Measurements from ENCODE around the gene TYRO3. TPM values are rescaled to one million over a fixed set of nuclear protein-coding genes. Genes with fewer than 3 reads are reported as not detected.

The TYRO3 gene
- total RNA-seq, 6 donors from 2014 or later: 2.1 to 17.1 (median 9.0) TPM

DNA sequence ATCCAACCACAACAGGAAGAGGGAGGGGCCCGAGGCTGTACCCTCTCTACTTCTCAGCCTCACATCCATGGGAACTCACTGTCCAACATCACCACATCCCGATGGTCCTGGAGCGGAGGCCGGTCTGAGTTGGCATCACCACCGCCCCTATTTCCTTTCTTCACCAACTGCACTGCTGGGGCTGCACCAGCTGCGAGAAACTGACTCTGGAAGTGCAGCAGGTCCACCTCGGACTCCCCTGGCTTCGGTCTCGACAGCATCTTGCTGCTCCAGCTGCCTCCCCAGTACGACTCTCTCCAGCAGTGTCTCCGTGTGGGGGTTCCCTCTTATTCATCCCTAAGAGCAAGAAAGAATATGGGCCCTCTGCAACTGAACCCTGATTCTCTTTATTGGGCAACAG lies 22.1 kb upstream of the TYRO3 start:
- no peaks in the 10 kb centered on the region for H3K27me3 ChIP-seq
- H3K27ac ChIP-seq: no peak overlapping the region
- no peaks in the 10 kb centered on the region for H3K9me3 ChIP-seq
- no peak overlapping the region for H3K4me3 ChIP-seq
- no peaks in the 10 kb centered on the region for H3K4me1 ChIP-seq
- TF ChIP-seq, protein P1, sequence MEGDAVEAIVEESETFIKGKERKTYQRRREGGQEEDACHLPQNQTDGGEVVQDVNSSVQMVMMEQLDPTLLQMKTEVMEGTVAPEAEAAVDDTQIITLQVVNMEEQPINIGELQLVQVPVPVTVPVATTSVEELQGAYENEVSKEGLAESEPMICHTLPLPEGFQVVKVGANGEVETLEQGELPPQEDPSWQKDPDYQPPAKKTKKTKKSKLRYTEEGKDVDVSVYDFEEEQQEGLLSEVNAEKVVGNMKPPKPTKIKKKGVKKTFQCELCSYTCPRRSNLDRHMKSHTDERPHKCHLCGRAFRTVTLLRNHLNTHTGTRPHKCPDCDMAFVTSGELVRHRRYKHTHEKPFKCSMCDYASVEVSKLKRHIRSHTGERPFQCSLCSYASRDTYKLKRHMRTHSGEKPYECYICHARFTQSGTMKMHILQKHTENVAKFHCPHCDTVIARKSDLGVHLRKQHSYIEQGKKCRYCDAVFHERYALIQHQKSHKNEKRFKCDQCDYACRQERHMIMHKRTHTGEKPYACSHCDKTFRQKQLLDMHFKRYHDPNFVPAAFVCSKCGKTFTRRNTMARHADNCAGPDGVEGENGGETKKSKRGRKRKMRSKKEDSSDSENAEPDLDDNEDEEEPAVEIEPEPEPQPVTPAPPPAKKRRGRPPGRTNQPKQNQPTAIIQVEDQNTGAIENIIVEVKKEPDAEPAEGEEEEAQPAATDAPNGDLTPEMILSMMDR (IDR thresholded peaks at IDR 0.05): no peak
- TF ChIP-seq EP300 (IDR thresholded peaks at IDR 0.05): no peak
- no peak for TF ChIP-seq POLR2AphosphoS5 (IDR thresholded peaks at IDR 0.05)
- no peak for TF ChIP-seq POLR2A (IDR thresholded peaks at IDR 0.05)
- DNase-seq (no peak), ATAC-seq (ENCODE audit: low FRiP score in 2 of 2) (no peak)
- 88% methylated on average over 7 to 11 of the region's 11 CpGs for whole genome bisulfite sequencing, 2 donors
- peaks cover 0 to 47% (median 35%) of the 10 kb centered on the region in 4 donors for H3K36me3 ChIP-seq

DNA sequence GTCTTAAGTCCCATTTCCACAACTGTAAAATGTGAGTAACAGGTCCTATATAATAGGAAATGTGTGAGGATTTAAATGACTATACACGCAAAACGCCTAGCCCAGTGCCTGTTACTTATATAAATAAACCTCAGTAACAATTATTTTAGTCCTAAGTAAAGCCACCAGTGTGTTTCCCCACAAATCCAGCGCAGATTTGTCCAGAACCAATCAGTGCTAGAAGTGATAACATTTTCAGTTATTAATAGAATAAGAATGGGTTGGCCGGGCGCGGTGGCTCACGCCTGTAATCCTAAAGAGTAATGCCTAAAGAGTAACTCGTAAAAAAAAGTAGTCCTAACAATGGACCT lies 15.5 kb upstream of the TYRO3 start:
- ATAC-seq (ENCODE audit: low FRiP score in 2 of 2): no peak
- H3K27ac ChIP-seq: peak overlapping the region; percentile 65 to 87 (median 81)
- peaks cover 4 to 11% (median 9%) of the 10 kb centered on the region in 4 donors for H3K4me1 ChIP-seq
- H3K4me3 ChIP-seq: peak overlapping the region; percentile 62 to 100 (median 80)
- WGBS, 2 donors: 6 to 8% methylated on average over 8 of the region's 8 CpGs
- no peaks in the 10 kb centered on the region for H3K27me3 ChIP-seq
- H3K9me3 ChIP-seq: no peaks in the 10 kb centered on the region
- TF ChIP-seq POLR2AphosphoS5 (IDR thresholded peaks at IDR 0.05) (no peak), POLR2A (IDR thresholded peaks at IDR 0.05) (no peak), EP300 (IDR thresholded peaks at IDR 0.05) (no peak)
- TF ChIP-seq, protein P1 (IDR thresholded peaks at IDR 0.05): no peak
- no peaks in the 10 kb centered on the region for H3K36me3 ChIP-seq
- no peak for DNase-seq

- TF ChIP-seq POLR2AphosphoS5 (IDR thresholded peaks at IDR 0.05) (peak; percentile 39 to 56), EP300 (IDR thresholded peaks at IDR 0.05) (peak in 1 of 4 donors; percentile 31), POLR2A (IDR thresholded peaks at IDR 0.05) (no peak)
- Histone ChIP-seq H3K36me3 (no peaks in the 10 kb centered on the region), H3K27ac (peak overlapping the region in 2 of 4 donors; percentile 83 to 87), H3K9me3 (no peaks in the 10 kb centered on the region), H3K4me3 (peak overlapping the region in 3 of 4 donors; percentile 62 to 80 (median 79)), H3K27me3 (no peaks in the 10 kb centered on the region), H3K4me1 (peaks cover 4 to 11% (median 9%) of the 10 kb centered on the region in 4 donors)
- ATAC-seq (ENCODE audit: low FRiP score in 2 of 2) (peak; percentile 47 to 77), DNase-seq (peak in 1 of 2 donors; percentile 68)
- WGBS, 2 donors: 71% methylated on average over 14 of the region's 15 CpGs
Observed at GRCh38 chr15:41544650-41545015, 14.4 kb upstream of the TYRO3 start.

GRCh38 chr15:41545218-41545617 lies 13.8 kb upstream of the TYRO3 start:
- no peaks in the 10 kb centered on the region for H3K27me3 ChIP-seq
- TF ChIP-seq POLR2A (IDR thresholded peaks at IDR 0.05): no peak
- TF ChIP-seq POLR2AphosphoS5 (IDR thresholded peaks at IDR 0.05): no peak
- no peak for TF ChIP-seq EP300 (IDR thresholded peaks at IDR 0.05)
- TF ChIP-seq, protein P1 (IDR thresholded peaks at IDR 0.05): no peak
- ATAC-seq (ENCODE audit: low FRiP score in 2 of 2) (no peak), DNase-seq (no peak)
- H3K4me3 ChIP-seq: no peak overlapping the region
- H3K27ac ChIP-seq: no peak overlapping the region
- no peaks in the 10 kb centered on the region for H3K36me3 ChIP-seq
- 87 to 97% methylated on average over 3 of the region's 3 CpGs for WGBS, 2 donors
- no peaks in the 10 kb centered on the region for H3K9me3 ChIP-seq
- H3K4me1 ChIP-seq: peaks cover 4 to 11% (median 9%) of the 10 kb centered on the region in 4 donors

DNA sequence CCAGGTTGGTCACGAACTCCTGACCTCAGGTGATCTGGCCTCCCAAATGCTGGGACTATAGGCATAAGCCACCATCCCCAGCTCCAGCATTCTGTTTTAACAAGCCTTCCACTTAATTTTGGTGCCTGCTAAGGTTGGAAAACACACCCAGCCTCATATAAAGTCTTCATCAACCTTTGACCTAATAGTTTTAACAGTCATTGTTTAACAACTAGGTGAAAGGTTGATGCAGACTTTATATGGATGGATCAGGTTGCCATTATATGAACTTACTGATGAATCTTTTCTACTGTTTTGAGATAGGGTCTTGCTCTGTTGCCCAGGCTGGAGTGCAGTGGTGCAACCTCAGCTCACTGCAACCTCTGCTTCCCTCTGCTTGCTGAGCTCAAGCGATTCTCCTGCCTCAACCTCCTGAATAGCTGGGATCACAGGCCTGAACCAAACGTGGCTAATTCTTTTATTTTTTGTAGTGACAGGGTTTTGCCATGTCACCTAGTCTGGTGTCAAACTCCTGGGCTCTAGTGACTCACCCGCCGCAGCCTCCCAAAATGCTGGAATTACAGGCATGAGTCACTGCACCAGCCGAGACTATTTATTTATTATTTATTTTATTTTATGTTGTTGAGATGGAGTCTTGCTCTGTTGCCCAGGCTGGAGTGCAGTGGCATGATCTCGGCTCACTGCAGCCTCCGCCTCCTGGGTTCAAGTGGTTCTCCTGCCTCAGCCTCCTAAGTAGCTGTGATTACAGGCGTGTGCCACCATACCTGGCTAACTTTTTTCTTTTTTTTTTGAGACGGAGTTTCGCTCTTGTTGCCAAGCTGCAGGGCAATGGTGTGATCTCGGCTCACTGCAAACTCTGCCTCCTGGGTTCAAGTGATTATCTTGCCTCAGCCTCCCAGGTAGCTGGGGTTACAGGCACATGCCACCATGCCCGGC lies 11.9 kb upstream of the TYRO3 start:
- H3K4me3 ChIP-seq: no peak overlapping the region
- no peaks in the 10 kb centered on the region for H3K27me3 ChIP-seq
- peaks cover 4 to 11% (median 9%) of the 10 kb centered on the region in 4 donors for H3K4me1 ChIP-seq
- H3K27ac ChIP-seq: no peak overlapping the region
- no peak for DNase-seq
- H3K36me3 ChIP-seq: no peaks in the 10 kb centered on the region
- no peaks in the 10 kb centered on the region for H3K9me3 ChIP-seq
- WGBS, 2 donors: 84 to 88% methylated on average over 13 of the region's 13 CpGs
- no peak for ATAC-seq (ENCODE audit: low FRiP score in 2 of 2)
- TF ChIP-seq POLR2A (IDR thresholded peaks at IDR 0.05) (no peak), POLR2AphosphoS5 (IDR thresholded peaks at IDR 0.05) (no peak), EP300 (IDR thresholded peaks at IDR 0.05) (no peak)
- TF ChIP-seq, protein P1 (IDR thresholded peaks at IDR 0.05): no peak
